ENCODE results near the gene HNRNPM. TPM values are rescaled to one million over a fixed set of nuclear protein-coding genes. Genes with fewer than 3 reads are reported as not detected.

Gene HNRNPM
- total RNA-seq, 1 experiment from 2014 or later: 69.7 TPM

DNA sequence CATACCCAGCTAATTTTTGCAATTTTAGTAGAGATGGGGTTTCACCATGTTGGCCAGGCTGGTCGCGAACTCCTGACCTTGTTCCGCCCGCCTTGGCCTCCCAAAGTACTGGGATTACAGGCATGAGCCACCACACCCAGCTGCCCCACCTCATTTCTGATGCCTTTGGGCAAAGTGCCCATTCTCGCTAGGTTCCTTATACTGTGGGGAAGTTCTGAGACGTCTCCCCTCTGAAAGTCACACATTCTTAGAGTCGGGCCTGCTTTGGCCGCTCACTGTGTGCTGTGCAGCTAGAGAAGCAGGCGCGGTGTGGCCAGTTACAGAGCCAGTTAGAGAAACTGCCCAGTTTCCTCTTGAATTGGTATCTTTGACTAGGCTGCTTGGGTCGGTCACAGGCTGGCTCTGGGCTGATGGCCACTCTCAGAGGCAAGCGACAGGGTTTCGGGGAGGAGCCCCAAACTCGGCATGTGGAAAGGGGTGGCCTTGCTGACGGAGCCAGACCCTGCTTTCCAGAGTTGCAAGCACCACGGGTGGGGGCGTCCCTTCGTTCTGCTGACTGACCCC is 39.6 kb downstream of the HNRNPM start:
- no peak for DNase-seq (ENCODE audit: extremely low read depth, low read depth)

DNA sequence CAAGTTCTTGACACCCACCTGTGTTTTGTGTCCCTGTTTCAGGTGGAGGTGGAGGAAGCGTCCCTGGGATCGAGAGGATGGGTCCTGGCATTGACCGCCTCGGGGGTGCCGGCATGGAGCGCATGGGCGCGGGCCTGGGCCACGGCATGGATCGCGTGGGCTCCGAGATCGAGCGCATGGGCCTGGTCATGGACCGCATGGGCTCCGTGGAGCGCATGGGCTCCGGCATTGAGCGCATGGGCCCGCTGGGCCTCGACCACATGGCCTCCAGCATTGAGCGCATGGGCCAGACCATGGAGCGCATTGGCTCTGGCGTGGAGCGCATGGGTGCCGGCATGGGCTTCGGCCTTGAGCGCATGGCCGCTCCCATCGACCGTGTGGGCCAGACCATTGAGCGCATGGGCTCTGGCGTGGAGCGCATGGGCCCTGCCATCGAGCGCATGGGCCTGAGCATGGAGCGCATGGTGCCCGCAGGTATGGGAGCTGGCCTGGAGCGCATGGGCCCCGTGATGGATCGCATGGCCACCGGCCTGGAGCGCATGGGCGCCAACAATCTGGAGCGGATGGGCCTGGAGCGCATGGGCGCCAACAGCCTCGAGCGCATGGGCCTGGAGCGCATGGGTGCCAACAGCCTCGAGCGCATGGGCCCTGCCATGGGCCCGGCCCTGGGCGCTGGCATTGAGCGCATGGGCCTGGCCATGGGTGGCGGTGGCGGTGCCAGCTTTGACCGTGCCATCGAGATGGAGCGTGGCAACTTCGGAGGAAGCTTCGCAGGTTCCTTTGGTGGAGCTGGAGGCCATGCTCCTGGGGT is 41.0 kb downstream of the HNRNPM start:
- no peak for DNase-seq (ENCODE audit: extremely low read depth, low read depth)

DNA sequence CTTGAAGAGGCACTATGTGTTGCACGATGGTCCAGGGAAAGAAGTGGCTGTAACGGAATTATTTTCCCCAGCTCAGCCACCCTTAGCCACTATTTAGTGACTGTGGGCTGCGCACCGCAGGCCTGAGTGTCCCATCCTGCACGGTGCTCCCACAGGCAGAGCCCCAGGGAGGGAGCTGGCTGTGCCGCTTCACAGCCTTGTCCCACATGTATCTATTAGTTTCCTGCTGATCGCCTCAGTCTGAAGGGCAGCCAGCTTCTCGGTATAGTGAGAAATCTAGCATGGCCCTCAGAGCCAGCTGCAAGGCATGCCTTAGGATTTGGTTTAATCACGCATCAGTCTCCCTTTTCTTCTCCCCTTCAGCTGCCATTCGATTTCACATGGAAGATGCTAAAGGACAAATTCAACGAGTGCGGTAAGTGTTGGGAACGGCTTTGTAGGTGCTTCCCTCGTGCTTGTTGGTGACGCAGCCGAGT is 41.9 kb downstream of the HNRNPM start:
- no peak for DNase-seq (ENCODE audit: extremely low read depth, low read depth)

DNA sequence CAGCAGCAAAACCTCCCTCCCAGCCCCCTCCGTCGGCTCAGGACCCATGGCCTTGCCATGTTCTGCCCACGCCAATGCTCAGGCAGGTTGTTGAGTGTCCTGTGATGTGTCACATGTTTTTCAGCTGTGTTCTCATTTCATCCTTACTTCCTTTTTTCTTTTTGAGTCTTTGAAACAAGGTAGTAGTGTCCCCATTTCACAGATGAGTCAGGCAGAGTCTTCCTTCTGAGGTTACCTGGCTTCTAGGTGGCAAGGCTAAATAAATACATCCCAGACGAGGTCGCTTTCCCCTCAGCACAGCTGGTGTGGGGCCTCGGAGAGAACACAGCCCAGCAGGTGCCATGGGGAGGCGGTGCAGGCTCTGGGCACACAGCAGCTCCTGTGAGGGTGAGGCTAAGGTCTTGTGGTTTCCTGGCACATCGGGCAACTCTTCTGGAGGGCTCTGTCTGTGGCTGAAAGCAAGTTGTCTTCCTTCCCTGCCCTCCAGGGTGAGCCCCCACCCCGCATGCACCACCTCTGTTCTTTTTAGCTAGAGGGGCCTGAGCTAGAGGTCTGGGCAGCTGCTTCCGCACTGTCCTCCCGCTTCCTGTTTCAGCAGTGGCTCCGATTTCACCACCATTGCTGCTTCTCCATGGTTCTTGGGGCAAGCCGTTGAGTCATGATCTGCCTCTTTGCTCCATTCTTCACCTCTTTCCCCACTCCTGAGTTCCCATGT is 42.5 kb downstream of the HNRNPM start:
- DNase-seq (ENCODE audit: extremely low read depth, low read depth): no peak

DNA sequence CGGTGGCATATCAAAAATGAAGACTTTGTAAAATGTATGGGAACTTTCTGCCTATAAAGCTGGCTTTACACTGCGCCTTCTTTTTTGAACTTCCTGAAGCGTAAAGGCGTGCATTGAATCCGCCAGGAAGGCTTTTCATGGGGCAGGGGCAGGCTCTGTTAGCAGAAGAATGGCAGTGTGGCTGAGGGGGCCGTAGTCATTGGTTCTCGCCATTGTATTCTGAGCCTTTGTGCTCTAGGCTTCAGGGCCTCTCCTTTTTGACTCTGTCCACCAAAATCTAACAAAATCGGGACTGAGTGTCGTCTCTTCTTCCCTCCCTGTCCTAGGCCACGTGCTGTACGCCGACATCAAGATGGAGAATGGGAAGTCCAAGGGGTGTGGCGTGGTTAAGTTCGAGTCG is 43.6 kb downstream of the HNRNPM start:
- no peak for DNase-seq (ENCODE audit: extremely low read depth, low read depth)

DNA sequence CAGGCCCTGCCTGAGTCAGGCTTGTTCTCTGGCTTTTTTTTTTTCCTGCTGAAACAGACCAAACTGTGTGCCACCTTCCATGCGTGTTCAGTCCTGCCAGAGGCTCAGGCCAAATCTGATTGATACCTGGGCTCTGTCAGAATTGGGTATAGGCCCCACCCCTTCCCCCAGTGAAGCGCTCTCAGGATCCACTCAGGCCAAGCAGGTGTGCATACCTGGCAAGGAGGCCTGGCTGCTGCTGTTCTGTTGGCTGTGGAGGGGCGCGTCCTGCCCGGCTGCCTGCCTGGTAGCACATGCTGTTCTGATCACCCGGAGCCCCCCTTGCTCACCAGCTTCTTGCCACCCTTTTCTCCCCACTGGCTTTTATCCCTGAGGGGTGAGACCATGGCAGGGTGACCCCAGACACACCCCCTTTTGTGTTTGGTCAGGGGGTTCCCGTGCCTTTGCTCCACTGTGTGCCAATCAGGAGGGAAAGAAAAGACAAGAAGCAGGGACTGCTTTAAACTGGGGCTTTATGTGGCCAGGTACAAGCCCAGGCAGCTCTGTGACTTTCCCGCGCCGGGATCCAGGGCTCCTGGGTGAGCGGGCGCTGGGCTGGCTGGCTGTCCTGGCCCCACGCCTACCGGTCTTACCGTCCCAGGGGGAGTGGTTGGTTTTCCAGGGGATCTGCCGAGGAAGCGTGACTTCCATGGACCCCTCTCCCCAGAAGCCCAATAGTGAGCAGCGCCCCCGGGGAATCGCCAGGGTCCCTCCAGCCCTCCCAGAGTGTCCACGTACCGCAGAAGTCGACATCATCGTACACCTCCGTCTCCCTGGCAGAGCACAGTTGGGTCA is 45.0 kb downstream of the HNRNPM start:
- no peak for DNase-seq (ENCODE audit: extremely low read depth, low read depth)

DNA sequence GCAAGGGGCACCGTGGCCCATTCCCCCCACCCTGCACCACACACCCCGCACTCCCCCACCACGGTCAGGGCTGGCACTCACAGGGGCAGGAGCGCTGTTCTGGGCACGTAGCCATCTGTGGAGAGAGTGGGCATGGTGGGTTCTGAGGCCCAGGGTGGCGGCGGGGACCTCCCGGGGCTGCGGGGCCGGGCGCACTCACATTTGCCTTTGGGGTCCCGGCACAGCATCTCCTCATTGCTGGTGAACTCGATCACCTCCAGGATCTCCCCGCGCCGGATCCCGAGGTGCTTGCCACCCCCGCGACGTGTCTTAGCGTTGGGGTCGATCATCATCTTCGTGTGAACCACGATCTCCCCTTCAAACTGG is 45.6 kb downstream of the HNRNPM start:
- DNase-seq (ENCODE audit: extremely low read depth, low read depth): no peak

DNA sequence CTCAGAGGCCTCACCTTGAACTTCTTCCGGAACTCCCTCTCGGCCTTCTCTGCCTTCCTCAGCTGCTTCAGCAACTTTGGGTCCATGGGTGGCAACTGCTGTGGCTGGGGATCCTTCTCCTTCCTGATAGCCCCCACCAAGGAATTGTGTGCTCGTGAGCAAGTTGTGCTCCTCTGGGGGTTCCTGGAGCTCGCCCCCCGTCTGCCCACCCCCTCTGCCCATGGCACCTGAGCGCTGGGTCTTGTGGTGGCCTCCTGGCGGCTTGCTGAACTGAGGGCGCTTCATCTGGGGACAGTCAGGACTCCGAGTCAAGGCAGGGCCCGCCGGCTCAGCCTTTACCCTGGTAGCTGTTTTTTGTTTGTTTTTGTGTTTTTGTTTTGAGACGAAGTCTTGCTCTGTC is 46.1 kb downstream of the HNRNPM start:
- no peak for DNase-seq (ENCODE audit: extremely low read depth, low read depth)

DNA sequence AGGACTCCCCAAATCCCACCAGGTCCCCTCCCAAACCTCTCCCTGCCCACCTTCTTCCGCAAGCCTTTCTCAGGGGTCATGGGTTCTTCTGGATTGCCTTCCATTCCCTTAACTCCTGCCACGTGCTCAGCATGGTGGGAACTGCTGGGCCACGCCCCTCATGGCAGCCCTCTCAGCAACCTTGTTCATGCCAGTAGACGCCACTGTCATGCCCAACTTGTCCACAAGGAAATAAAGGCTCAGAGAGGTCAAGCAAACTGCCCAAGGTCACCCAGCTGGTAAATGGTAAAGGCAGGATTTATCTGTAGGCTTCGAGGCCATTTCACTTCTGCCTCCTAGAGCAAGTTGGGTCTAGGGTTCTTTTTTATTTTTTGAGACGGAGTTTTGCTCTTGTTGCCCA is 46.8 kb downstream of the HNRNPM start:
- DNase-seq (ENCODE audit: extremely low read depth, low read depth): no peak

DNA sequence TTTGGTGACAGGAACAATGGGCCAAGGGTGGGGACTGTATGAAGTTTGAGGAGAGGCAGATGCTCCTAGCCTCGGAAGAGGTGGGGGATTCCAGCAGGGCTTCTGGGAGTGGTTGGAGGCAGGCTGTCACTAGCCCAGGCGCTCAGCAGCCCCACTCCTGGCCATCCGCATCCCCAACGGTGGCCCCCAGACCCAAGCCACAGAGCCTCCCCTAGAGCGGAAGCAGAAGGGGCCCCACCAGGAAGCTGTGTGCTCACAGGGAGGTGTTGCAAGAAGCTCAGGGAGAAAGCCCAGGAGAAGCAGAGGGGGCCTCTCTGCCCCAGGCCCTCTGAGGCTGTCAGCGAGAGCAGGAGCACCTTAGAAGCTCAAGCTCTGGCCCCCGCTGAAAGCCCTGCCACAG is 49.4 kb downstream of the HNRNPM start:
- no peak for DNase-seq (ENCODE audit: extremely low read depth, low read depth)

DNA sequence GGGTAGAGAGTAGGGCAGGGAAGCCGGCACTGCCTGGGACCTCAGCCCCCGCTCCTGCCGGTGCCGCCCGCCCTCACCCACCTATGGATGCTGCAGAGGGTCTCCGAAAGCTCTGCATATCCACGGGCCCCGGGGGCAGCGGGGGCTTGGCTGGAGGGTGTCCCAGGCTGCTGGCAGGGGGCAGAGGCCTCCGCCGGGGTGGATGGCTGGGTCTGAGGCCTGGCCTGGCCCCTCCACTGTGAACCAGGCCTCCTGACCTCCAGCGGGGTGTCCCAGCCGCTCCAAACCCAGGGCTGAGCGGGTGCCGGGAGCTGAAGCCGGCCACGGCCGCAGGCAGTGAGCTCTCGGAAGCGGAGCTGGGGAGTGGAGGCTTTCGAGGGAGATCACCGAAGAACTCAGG is 53.5 kb downstream of the HNRNPM start:
- no peak for DNase-seq (ENCODE audit: extremely low read depth, low read depth)

DNA sequence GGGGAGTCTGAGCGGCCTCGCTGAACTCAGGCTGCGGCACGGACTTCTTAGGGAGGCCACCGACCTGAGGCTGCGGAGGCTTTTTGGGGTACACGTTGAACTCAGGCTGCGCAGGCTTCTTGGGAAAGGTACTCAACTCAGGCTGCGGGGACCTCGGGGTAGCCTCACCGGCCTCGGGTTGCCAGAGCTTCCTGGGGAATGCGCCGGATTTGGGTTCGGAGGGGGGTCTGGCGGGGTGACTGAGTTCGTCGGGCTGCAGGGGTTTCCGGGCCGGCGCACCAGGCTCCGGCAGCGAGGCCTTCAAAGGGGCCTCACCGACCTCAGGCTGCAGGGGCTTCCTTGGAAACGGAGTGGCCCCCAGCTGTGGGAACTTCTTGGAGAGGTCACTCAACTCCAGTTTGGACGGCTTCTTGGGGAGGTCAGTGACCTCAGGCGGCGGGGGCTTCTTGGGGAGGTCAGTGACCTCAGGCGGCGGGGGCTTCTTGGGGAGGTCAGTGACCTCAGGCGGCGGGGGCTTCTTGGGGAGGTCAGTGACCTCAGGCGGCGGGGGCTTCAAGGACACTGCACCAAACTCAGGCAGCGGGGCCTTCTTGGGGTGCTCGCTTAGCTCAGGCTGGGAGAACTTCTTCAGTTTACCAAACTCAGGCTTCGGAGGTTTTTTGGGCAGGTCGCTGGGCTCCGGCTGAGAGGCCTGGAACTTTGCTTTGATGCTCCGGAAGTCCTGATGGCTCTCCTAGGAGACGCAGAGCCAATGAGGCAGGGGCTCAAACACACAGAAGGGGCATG is 54.5 kb downstream of the HNRNPM start:
- no peak for DNase-seq (ENCODE audit: extremely low read depth, low read depth)

DNA sequence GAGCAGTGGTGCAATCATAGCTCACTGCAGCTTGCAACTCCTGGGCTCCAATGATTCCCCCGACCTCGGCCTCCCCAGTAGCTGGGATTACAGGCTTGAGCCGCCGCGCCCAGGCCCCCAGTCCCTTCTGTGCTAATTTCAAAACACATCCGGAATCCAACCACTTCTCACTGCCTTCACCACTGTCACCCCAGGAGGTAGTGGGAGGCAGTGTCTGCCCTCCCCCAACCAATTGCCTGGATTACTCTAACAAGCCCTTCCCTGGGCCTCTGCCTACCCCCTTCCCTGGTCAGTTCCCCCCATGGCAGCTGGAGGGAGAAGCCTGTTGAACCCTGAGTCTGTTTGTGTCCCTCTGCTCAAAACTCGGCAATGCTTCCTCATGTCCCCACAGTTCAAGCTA is 55.4 kb downstream of the HNRNPM start:
- DNase-seq (ENCODE audit: extremely low read depth, low read depth): no peak

DNA sequence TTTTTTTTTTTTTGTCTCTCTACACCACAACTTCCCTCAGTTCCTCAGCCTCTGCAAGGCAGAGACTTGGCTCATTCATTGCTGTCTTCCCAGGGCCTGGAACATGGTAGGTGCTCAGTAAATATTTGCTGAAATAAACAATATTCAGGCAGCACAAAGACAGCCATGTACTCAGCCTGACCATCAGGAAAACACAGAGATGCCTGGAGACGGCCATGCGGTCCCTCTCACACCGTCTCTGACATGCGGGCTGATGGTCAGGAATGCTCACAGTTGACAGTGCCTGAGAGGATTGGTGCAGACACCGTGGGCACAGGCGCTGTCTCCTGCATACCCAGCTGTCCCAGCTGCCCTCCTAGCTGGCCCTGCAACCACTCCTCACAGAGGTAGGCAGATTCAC is 56.7 kb downstream of the HNRNPM start:
- no peak for DNase-seq (ENCODE audit: extremely low read depth, low read depth)

DNA sequence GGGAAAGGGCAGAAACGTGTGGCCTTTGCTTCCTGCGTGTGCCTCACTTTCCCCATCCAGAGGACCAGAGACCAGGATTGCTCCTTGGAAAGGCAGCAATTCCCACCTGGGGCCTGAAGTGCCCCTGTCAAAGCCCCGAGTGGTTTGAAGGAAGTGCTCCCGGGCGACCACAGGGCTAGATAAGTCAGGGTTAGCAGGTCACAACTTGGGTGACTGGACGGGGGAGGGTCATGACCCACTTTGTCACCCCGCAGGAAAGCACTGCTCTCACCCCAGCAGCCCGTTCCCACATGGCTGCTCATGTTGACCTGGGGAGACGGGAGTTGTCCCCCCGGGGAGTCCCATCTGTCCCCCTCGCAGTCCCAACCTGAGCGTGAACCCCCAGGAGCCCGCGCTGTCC is 57.2 kb downstream of the HNRNPM start:
- DNase-seq (ENCODE audit: extremely low read depth, low read depth): no peak

DNA sequence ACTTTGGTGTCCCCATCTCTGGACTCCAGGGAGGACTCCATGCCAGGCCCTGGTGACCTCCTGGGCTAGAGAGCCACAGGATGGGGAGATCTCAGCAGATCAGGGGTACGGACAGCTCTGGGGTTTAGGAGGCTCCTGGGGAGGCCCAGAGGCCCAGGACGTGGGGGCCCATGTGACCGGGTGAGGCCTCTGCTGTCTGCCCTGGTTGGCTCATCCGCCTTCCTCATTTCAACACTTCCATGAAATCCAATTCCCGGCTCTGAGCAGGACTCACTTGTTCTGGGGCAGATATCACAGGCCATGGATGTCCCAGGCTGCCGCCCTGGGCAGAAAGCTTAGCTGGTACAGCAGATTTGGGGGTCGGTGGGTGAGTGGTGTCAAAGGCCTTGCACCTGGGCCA is 58.7 kb downstream of the HNRNPM start:
- no peak for DNase-seq (ENCODE audit: extremely low read depth, low read depth)

DNA sequence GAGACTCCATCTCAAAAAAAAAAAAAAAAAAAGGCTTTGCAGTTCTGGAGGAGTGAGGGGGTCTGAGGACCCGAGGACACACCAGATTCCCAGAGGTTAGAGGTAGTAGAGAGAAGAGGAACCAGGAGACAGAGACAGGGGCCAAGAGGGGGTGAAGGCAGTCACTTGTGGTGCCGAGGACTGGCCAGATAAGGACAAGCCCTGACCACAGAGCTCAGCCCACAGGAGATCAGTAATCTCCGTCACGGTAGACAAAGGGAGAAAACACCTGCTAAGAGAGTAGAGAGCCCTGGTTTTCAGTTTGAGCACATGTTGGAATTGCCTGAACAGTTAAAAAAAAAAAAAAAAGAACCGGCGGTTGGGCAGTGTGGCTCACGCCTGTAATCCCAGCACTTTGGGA is 59.4 kb downstream of the HNRNPM start:
- DNase-seq (ENCODE audit: extremely low read depth, low read depth): no peak

DNA sequence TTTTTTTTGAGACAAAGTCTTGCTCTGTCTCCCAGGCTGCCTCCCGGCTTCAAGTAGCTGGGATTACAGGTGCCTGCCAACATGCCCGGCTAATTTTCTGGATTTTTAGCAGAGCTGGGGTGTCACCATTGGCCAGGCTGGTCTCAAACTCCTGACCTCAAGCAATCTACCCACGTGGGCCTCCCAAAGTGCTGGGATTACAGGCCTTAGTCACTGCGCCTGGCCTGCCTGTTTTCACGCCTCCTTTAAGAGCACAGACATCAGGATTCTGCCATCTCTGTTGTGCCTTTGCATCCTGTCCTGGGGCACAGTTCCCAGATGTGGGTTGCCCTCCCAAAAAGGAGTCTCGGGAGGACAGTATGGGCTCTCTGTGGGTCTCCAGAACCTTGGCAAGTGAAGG is 60.1 kb downstream of the HNRNPM start:
- DNase-seq (ENCODE audit: extremely low read depth, low read depth): no peak

DNA sequence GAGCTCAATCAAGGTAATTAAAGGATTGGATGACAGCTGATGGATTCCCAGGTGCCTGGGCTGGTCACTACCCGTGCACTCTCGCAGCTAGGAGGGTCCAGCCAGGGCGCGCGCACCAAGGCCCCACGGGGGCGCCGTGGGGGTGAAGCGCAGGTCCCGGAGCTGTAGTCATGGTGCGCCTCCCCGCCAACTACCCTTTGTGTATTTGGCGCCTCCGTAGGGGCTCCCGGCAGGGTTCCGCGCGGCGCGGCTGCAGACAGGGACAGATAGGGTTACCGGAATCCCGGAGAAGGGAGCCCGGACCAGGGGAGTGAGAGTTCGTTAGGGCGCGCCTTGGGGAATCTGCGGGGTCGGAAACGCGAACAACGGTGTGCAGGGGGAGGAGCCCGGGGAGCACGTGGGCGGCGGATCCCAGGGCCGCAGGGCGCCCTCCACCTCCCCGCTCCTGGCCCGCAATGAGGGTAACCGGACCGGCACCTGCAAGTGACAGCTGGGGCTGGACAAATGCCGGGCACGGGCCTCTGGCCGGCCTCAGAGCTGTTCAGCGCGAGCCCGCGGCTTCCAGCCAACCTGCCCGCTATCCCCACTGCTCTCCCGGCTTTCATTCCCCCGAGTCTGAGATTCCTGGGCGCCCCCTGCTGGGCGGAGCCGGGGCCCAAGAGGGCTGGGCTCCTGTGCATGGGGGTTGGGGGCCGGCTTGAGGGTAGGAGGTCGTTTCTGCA is 61.1 kb downstream of the HNRNPM start:
- peak; percentile 50 for DNase-seq (ENCODE audit: extremely low read depth, low read depth)
